Sigmoid colon (tissue), 7 donors: Measurements from ENCODE around the gene CSNK1E. TPM values are rescaled to one million over a fixed set of nuclear protein-coding genes. Genes with fewer than 3 reads are reported as not detected.

ENCODE experiments used
- DNase-seq: peaks from one replicate; pipeline ENCODE4 v3.0.0-alpha.2; 2019
- H3K27ac ChIP-seq, 4 donors: fragments of 200-600 bp; sonication (generic); one replicate each; pipeline ENCODE4 v1.5.1; 2016 to 2019; ENCODE audit warnings: mild to moderate bottlenecking in 1 of 4
- H3K27me3 ChIP-seq, 3 donors: fragments of 200-600 bp; sonication (generic); one replicate each; pipeline ENCODE4 v1.5.1; 2019; ENCODE audit warnings: mild to moderate bottlenecking in 1 of 3
- H3K36me3 ChIP-seq, 4 donors: fragments of 200-600 bp; sonication (generic); one replicate each; pipeline ENCODE4 v1.5.1; 2016 to 2019
- H3K4me1 ChIP-seq, 4 donors: fragments of 200-600 bp; sonication (generic); one replicate each; pipeline ENCODE4 v1.5.1; 2017 to 2019
- H3K4me3 ChIP-seq, 4 donors: fragments of 200-600 bp; sonication (generic); one replicate each; pipeline ENCODE4 v1.5.1; 2017 to 2019; ENCODE audit warnings: mild to moderate bottlenecking in 2 of 4, moderate library complexity in 1 of 4
- H3K9me3 ChIP-seq, 4 donors: fragments of 200-600 bp in 3 of 4; sonication (generic) in 3 of 4; one replicate each; pipeline versions ENCODE4 v1.5.1 to v1.6.1; 2013 to 2019
- CTCF ChIP-seq, 4 experiments: fragments of 450-650 bp in 3 of 4; fragments of 200-600 bp in 1 of 4; IDR thresholded peaks; one replicate each; pipeline ENCODE4 v1.5.1; 2016 to 2019; ENCODE audit warnings: antibody characterized with exemption in 4 of 4, mild to moderate bottlenecking in 3 of 4, moderate library complexity in 2 of 4
- EP300 ChIP-seq, 4 donors: sonication (generic); formaldehyde crosslinking; IDR thresholded peaks; one replicate each; pipeline ENCODE4 v1.6.1; 2017; ENCODE audit warnings: antibody characterized with exemption in 4 of 4
- POLR2A ChIP-seq, 2 donors: fragments of 450-650 bp; IDR thresholded peaks; one replicate each; pipeline ENCODE4 v1.6.1; 2016; ENCODE audit warnings: antibody characterized with exemption in 2 of 2, mild to moderate bottlenecking in 2 of 2, moderate library complexity in 2 of 2
- POLR2AphosphoS5 ChIP-seq, 4 donors: sonication (generic); formaldehyde crosslinking; IDR thresholded peaks; one replicate each; pipeline ENCODE4 v1.6.1; 2017; ENCODE audit warnings: antibody characterized with exemption in 4 of 4
- WGBS, 2 donors: extraction: QIAGEN DNeasy Blood & Tissue Kit; methylation state at CpG; one replicate each; pipeline ENCODE4 v1.1.7; 2013; 5-methylcytosine and 5-hydroxymethylcytosine counted together
- intact Hi-C: fragments of 100-400 bp; cut with DNase I; formaldehyde crosslinking; loops from one replicate; pipeline ENCODE4 v1.15.1; 2023
- polyA plus RNA-seq, 3 donors: library from polyadenylated mRNA; stranded (reverse); fragments of 200-250 nt; gene quantifications; one replicate each; pipeline ENCODE4 v1.2.3, GENCODE V29; 2013
- total RNA-seq, 4 donors: library from RNA; depleted of rRNA; stranded (reverse); fragments of >200 nt; gene quantifications; one replicate each; pipeline ENCODE4 v1.1.0, GENCODE V29; 2016
- donor health status: healthy with polysubstance abuse.
- donor health status: Bipolar disorder and iron deficiency.
- donor health status: healthy.

Gene CSNK1E
- total and polyA plus RNA-seq, 7 donors, result 33.6 to 116 (median 63.7) TPM

- 76 to 79% methylated on average over 15 of the region's 15 CpGs for WGBS, 2 donors
- Histone ChIP-seq H3K4me1 (peaks cover 0 to 82% (median 70%) of the 10 kb centered on the region in 4 donors), H3K9me3 (no peaks in the 10 kb centered on the region)
These were observed 56.2 kb downstream of the CSNK1E start for GRCh38 chr22:38260761-38261681.

GRCh38 chr22:38259370-38259769 lies 57.9 kb downstream of the CSNK1E start:
- H3K4me1 ChIP-seq, result peaks cover 0 to 71% (median 60%) of the 10 kb centered on the region in 4 donors
- intact Hi-C loops, result loop anchor here (5.0 kb wide), 1 partner anchor 42 kb away; no protein-coding TSS in a partner anchor
- H3K4me3 ChIP-seq, result no peak overlapping the region
- peaks cover 0 to 6% (median 0%) of the 10 kb centered on the region in 4 donors for H3K36me3 ChIP-seq
- WGBS, 2 donors, result 86 to 88% methylated on average over 8 of the region's 8 CpGs
- H3K9me3 ChIP-seq, result no peaks in the 10 kb centered on the region
- no peak for TF ChIP-seq POLR2AphosphoS5 (IDR thresholded peaks at IDR 0.05)
- TF ChIP-seq POLR2A (IDR thresholded peaks at IDR 0.05), result no peak
- no peak for TF ChIP-seq CTCF (IDR thresholded peaks at IDR 0.05)
- no peak for TF ChIP-seq EP300 (IDR thresholded peaks at IDR 0.05)
- DNase-seq, result no peak
- H3K27me3 ChIP-seq, result no peaks in the 10 kb centered on the region
- peak overlapping the region; percentile 83 to 93 (median 90) for H3K27ac ChIP-seq

More at GRCh38 chr22:38260761-38261681, 56.2 kb downstream of the CSNK1E start:
- intact Hi-C loops, result loop anchor here (2.0 kb wide), 1 partner anchor 54 kb away; no protein-coding TSS in a partner anchor
- Histone ChIP-seq H3K4me3 (no peak overlapping the region), H3K27me3 (no peaks in the 10 kb centered on the region), H3K36me3 (peaks cover 0 to 6% (median 0%) of the 10 kb centered on the region in 4 donors), H3K27ac (peak overlapping the region; percentile 74 to 93 (median 90))
- TF ChIP-seq CTCF (IDR thresholded peaks at IDR 0.05) (peak in 1 of 4 experiments; percentile 9), POLR2A (IDR thresholded peaks at IDR 0.05) (no peak)
- DNase-seq, result no peak

GRCh38 chr22:38258895-38259294 lies 58.3 kb downstream of the CSNK1E start:
- H3K27ac ChIP-seq, result peak overlapping the region; percentile 83 to 93 (median 90)
- H3K4me1 ChIP-seq, result peaks cover 0 to 71% (median 60%) of the 10 kb centered on the region in 4 donors
- no peaks in the 10 kb centered on the region for H3K27me3 ChIP-seq
- WGBS, 2 donors, result 67 to 73% methylated on average over 8 of the region's 8 CpGs
- H3K9me3 ChIP-seq, result no peaks in the 10 kb centered on the region
- peak; percentile 84 for DNase-seq
- H3K4me3 ChIP-seq, result no peak overlapping the region
- peak in 2 of 4 donors; percentile 35 to 73 for TF ChIP-seq EP300 (IDR thresholded peaks at IDR 0.05)
- no peak for TF ChIP-seq POLR2A (IDR thresholded peaks at IDR 0.05)
- peak in 2 of 4 donors; percentile 17 to 58 for TF ChIP-seq POLR2AphosphoS5 (IDR thresholded peaks at IDR 0.05)
- TF ChIP-seq CTCF (IDR thresholded peaks at IDR 0.05), result no peak
- intact Hi-C loops, result loop anchor here (5.0 kb wide), 1 partner anchor 42 kb away; no protein-coding TSS in a partner anchor
- H3K36me3 ChIP-seq, result peaks cover 0 to 6% (median 0%) of the 10 kb centered on the region in 4 donors

GRCh38 chr22:38257650-38258250 lies 59.5 kb downstream of the CSNK1E start:
- Histone ChIP-seq H3K27me3 (no peaks in the 10 kb centered on the region), H3K27ac (peak overlapping the region; percentile 83 to 93 (median 90)), H3K4me3 (peak overlapping the region in 3 of 4 donors; percentile 23 to 36 (median 35)), H3K36me3 (no peaks in the 10 kb centered on the region), H3K9me3 (no peaks in the 10 kb centered on the region), H3K4me1 (peaks cover 0 to 63% (median 58%) of the 10 kb centered on the region in 4 donors)
- 21 to 59% methylated on average over 4 of the region's 4 CpGs for WGBS, 2 donors
- TF ChIP-seq POLR2AphosphoS5 (IDR thresholded peaks at IDR 0.05), result no peak
- TF ChIP-seq EP300 (IDR thresholded peaks at IDR 0.05), result no peak
- TF ChIP-seq POLR2A (IDR thresholded peaks at IDR 0.05), result no peak
- TF ChIP-seq CTCF (IDR thresholded peaks at IDR 0.05), result no peak
- intact Hi-C loops, result loop anchor here (5.0 kb wide), 1 partner anchor 40 kb away; no protein-coding TSS in a partner anchor
- no peak for DNase-seq
